ENCODE results near the gene MAP3K9. TPM values are rescaled to one million over a fixed set of nuclear protein-coding genes. Genes with fewer than 3 reads are reported as not detected.

MAP3K9 gene
- total and polyA plus RNA-seq, 2 of the 8 experiments (the other 6 are each of a cell fraction or from before 2014, with no cell fraction given): 9.8 to 24.7 TPM

GRCh38 chr14:70784886-70785285, 24.4 kb downstream of the MAP3K9 start:
- Histone ChIP-seq H3K4me3 (ENCODE audit: extremely low read depth in 1 of 4, insufficient read depth in 2 of 4, low read depth in 3 of 4, low read length in 4 of 4) (no peak overlapping the region), H4K5ac (ENCODE audit: insufficient read length, low read depth, low read length) (no peak overlapping the region), H2BK20ac (ENCODE audit: low read length) (no peak overlapping the region), H2BK15ac (ENCODE audit: low read length) (no peak overlapping the region), H4K91ac (replicated peaks; ENCODE audit: insufficient read length, low read length) (no peak overlapping the region), H3K36me3 (ENCODE audit: control insufficient read depth in 2 of 4, insufficient read depth in 4 of 4, low read length in 3 of 4) (peaks cover 0 to 3% (median 0%) of the 10 kb centered on the region in 4 experiments; a peak in 2 of 8 replicates), H2AFZ (ENCODE audit: low read length) (no peak overlapping the region), H4K8ac (ENCODE audit: extremely low read depth, insufficient read depth, low read length) (no peak overlapping the region), H3K9me3 (ENCODE audit: insufficient read depth in 2 of 2, low read depth in 1 of 2, low read length in 1 of 2) (no peaks in the 10 kb centered on the region), H2BK120ac (replicated peaks; ENCODE audit: low read depth, low read length) (no peak overlapping the region), H3K18ac (ENCODE audit: extremely low read depth, low read length) (no peak overlapping the region), H3K9ac (replicated peaks in 1 of 4; ENCODE audit: extremely low read depth in 1 of 4, low read depth in 3 of 4, low read length in 3 of 4) (no peak overlapping the region), H3K4me2 (ENCODE audit: insufficient read depth in 1 of 2, low read depth in 2 of 2, low read length in 2 of 2) (no peak overlapping the region), H3K4me1 (replicated peaks in 1 of 4; ENCODE audit: control insufficient read depth in 3 of 4, insufficient read depth in 4 of 4, low read length in 3 of 4) (no peaks in the 10 kb centered on the region), H3K27me3 (replicated peaks in 1 of 4; ENCODE audit: control insufficient read depth in 3 of 4, extremely low read depth in 1 of 4, insufficient read depth in 3 of 4, low read length in 3 of 4) (no peaks in the 10 kb centered on the region), H3K23me2 (ENCODE audit: low read depth, low read length) (no peaks in the 10 kb centered on the region), H3K79me2 (ENCODE audit: control insufficient read depth in 1 of 2, insufficient read depth in 2 of 2, low read length in 2 of 2) (peaks cover 8 to 40% of the 10 kb centered on the region in 2 experiments; a peak in 3 of 4 replicates), H3K14ac (ENCODE audit: insufficient read length) (no peak overlapping the region), H2BK12ac (ENCODE audit: low read depth, low read length) (no peak overlapping the region), H3K4ac (replicated peaks; ENCODE audit: insufficient read length, low read depth, low read length) (no peak overlapping the region), H2BK5ac (ENCODE audit: low read depth, low read length) (no peak overlapping the region), H3K23ac (ENCODE audit: insufficient read length) (no peak overlapping the region), H3K56ac (replicated peaks; ENCODE audit: insufficient read length, low read depth, low read length) (no peak overlapping the region), H3K79me1 (ENCODE audit: low read depth, low read length) (peaks cover 16% of the 10 kb centered on the region), H2AK5ac (ENCODE audit: low read depth, low read length) (no peak overlapping the region), H4K20me1 (replicated peaks in 1 of 2; ENCODE audit: control insufficient read depth in 1 of 2, insufficient read depth in 2 of 2, low read length in 2 of 2) (peaks cover 2 to 7% of the 10 kb centered on the region in 2 experiments), H3K27ac (ENCODE audit: low read depth, low read length) (no peak overlapping the region)
- ChIA-PET CTCF (ENCODE audit: partially characterized antibody) (interaction anchor here (0.7 to 1.0 kb wide), 2 partner anchors 9 to 33 kb away, joined by 3 read pairs; no protein-coding TSS in a partner anchor), POLR2A (ENCODE audit: partially characterized antibody) (no interaction called here)
- WGBS, 2 experiments (ENCODE audit: extremely low coverage in 1 of 2, insufficient coverage in 1 of 2, insufficient read length in 1 of 2, insufficient replicate concordance in 2 of 2, low coverage in 1 of 2, low lambda C conversion rate in 2 of 2, missing lambda C conversion rate in 1 of 2): 100% methylated on average over 2 of the region's 2 CpGs; no CpG with 5 or more reads in 1 of the 2 experiments
- FAIRE-seq (no peak), DNase-seq (ENCODE audit: low read depth in 1 of 2, low spot score in 2 of 2) (no peak)
- TF ChIP-seq MAFK (IDR thresholded peaks at IDR 0.05; ENCODE audit: low read depth, low read length) (no peak), E2F6 (IDR thresholded peaks at IDR 0.05) (no peak), TAF1 (IDR thresholded peaks at IDR 0.05; ENCODE audit: low read depth, low read length) (no peak), SIN3A (conservative IDR thresholded peaks at IDR 0.05 in 1 of 2, IDR thresholded peaks at IDR 0.05 in 1 of 2; ENCODE audit: low read depth in 1 of 2, low read length in 2 of 2) (no peak), SIX5 (IDR thresholded peaks at IDR 0.05; ENCODE audit: low read depth, low read length) (no peak), SUZ12 (IDR thresholded peaks at IDR 0.05; ENCODE audit: low read length) (no peak)

Data from H1 (cell line).